Measurements from ENCODE around the gene FIP1L1. TPM values are rescaled to one million over a fixed set of nuclear protein-coding genes. Genes with fewer than 3 reads are reported as not detected.

The FIP1L1 gene
- total and polyA plus RNA-seq, 2 of the 13 experiments (the other 11 are each of a cell fraction or from before 2014, with no cell fraction given): 14.9 to 69.4 TPM

DNA sequence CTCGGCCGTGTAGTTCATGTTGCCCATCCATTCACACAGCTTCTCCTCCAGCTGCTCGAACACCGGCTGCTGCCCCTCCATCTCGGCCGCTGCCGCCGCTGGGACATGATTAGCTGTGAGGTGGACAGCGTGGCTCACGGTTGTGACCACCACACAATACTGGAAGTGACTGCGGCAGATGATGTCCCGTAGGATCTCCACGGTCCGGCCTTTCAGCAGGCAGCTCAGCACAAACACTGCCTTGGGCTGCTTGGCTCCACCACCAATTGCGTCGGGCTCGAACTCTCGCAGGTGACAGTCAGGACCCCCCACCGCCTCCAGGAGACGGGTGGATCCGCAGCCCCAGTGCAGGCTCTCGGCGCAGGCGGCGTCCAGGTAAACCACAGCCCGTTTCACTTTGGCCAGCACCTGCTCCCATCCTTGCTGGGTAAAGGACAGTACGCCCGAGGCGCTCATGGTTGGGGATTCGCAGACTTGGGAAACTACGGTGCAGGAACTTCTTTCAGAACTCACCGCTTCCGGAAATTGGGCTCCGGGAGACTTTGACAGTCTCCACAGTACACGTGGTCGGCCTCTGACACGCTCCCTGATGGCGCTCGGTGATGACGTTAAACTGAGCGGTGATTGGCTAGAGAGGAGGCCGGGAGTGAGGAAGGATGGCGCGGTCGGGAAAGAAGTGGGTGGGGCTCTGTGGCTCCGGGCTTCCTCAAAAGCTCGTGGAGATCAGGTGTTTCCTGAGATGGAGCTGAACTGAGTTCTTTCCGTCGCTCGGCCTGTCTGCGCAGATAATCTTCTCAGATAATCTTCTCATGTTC lies 11.7 kb upstream of the FIP1L1 start, which contains the start of gene SCFD2 (continued):
- TF ChIP-seq, protein P1, sequence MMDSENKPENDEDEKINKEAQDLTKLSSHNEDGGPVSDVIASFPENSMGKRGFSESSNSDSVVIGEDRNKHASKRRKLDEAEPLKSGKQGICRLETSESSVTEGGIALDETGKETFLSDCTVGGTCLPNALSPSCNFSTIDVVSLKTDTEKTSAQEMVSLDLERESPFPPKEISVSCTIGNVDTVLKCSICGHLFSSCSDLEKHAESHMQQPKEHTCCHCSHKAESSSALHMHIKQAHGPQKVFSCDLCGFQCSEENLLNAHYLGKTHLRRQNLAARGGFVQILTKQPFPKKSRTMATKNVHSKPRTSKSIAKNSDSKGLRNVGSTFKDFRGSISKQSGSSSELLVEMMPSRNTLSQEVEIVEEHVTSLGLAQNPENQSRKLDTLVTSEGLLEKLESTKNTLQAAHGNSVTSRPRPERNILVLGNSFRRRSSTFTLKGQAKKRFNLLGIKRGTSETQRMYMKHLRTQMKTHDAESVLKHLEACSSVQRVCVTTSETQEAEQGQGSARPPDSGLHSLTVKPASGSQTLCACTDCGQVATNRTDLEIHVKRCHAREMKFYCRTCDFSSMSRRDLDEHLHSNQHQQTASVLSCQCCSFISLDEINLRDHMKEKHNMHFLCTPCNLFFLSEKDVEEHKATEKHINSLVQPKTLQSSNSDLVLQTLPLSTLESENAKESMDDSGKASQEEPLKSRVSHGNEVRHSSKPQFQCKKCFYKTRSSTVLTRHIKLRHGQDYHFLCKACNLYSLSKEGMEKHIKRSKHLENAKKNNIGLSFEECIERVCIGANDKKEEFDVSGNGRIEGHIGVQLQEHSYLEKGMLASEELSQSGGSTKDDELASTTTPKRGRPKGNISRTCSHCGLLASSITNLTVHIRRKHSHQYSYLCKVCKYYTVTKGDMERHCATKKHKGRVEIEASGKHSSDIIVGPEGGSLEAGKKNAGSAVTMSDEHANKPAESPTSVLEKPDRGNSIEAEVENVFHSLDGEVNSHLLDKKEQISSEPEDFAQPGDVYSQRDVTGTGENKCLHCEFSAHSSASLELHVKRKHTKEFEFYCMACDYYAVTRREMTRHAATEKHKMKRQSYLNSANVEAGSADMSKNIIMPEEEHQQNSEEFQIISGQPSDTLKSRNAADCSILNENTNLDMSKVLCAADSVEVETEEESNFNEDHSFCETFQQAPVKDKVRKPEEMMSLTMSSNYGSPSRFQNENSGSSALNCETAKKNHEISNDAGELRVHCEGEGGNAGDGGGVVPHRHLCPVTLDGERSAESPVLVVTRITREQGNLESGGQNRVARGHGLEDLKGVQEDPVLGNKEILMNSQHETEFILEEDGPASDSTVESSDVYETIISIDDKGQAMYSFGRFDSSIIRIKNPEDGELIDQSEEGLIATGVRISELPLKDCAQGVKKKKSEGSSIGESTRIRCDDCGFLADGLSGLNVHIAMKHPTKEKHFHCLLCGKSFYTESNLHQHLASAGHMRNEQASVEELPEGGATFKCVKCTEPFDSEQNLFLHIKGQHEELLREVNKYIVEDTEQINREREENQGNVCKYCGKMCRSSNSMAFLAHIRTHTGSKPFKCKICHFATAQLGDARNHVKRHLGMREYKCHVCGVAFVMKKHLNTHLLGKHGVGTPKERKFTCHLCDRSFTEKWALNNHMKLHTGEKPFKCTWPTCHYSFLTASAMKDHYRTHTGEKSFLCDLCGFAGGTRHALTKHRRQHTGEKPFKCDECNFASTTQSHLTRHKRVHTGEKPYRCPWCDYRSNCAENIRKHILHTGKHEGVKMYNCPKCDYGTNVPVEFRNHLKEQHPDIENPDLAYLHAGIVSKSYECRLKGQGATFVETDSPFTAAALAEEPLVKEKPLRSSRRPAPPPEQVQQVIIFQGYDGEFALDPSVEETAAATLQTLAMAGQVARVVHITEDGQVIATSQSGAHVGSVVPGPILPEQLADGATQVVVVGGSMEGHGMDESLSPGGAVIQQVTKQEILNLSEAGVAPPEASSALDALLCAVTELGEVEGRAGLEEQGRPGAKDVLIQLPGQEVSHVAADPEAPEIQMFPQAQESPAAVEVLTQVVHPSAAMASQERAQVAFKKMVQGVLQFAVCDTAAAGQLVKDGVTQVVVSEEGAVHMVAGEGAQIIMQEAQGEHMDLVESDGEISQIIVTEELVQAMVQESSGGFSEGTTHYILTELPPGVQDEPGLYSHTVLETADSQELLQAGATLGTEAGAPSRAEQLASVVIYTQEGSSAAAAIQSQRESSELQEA (CRISPR knock-in tag; IDR thresholded peaks at IDR 0.05; ENCODE audit: not compliant biosample characterization): peak; percentile 66
- TF ChIP-seq ZNF607 (CRISPR knock-in tag; IDR thresholded peaks at IDR 0.05; ENCODE audit: borderline replicate concordance): peak; percentile 44; the same call in 1 of the 2 replicates
- no peak for TF ChIP-seq ZNF768 (CRISPR knock-in tag; IDR thresholded peaks at IDR 0.05)
- no peak for TF ChIP-seq ZFP62 (CRISPR knock-in tag; IDR thresholded peaks at IDR 0.05)
- no peak for TF ChIP-seq TSC22D2 (CRISPR knock-in tag; IDR thresholded peaks at IDR 0.05; ENCODE audit: borderline replicate concordance)
- no peak for TF ChIP-seq ZBTB8A (CRISPR knock-in tag; IDR thresholded peaks at IDR 0.05; ENCODE audit: borderline replicate concordance, low read depth)
- TF ChIP-seq ZNF501 (CRISPR knock-in tag; IDR thresholded peaks at IDR 0.05): peak; percentile 62; the same call in 1 of the 2 replicates
- TF ChIP-seq ZNF256 (CRISPR knock-in tag; conservative IDR thresholded peaks at IDR 0.05): 0 out of 2 replicates have a peak, but pooled peaks have one; percentile 58
- no peak for TF ChIP-seq ZNF703 (CRISPR knock-in tag; IDR thresholded peaks at IDR 0.05; ENCODE audit: borderline replicate concordance)
- no peak; the same call in 1 of the 2 replicates for TF ChIP-seq ZNF691 (CRISPR knock-in tag; IDR thresholded peaks at IDR 0.05; ENCODE audit: borderline replicate concordance, low read depth)
- TF ChIP-seq RFX1 (IDR thresholded peaks at IDR 0.05): no peak
- TF ChIP-seq GATAD2A (CRISPR knock-in tag; IDR thresholded peaks at IDR 0.05): peak; percentile 43; the same call in 1 of the 2 replicates
- TF ChIP-seq MTF2 (CRISPR knock-in tag; IDR thresholded peaks at IDR 0.05; ENCODE audit: borderline replicate concordance): no peak
- 0 out of 2 replicates have a peak, but pooled peaks have one; percentile 57 for TF ChIP-seq ZNF33B (CRISPR knock-in tag; IDR thresholded peaks at IDR 0.05)
- TF ChIP-seq ZBTB46 (CRISPR knock-in tag; IDR thresholded peaks at IDR 0.05; ENCODE audit: borderline replicate concordance): 0 out of 2 replicates have a peak, but pooled peaks have one; percentile 47
- TF ChIP-seq SYNCRIP (IDR thresholded peaks at IDR 0.05; ENCODE audit: insufficient read depth, low read depth, low read length): no peak
- peak; percentile 85 for TF ChIP-seq DRAP1 (CRISPR knock-in tag; IDR thresholded peaks at IDR 0.05)
- no peak for TF ChIP-seq ZNF790 (CRISPR knock-in tag; IDR thresholded peaks at IDR 0.05; ENCODE audit: borderline replicate concordance)
